IPS-NIHi11 (cell line): ENCODE measurements around the gene ZNF771.

Experiments used
- DNase-seq: peaks from one replicate; pipeline ENCODE4 v3.0.0; 2012; ENCODE audit warnings: mixed read lengths, low spot score

ZNF771 gene

GRCh38 chr16:30407102-30407803, at the start of gene ZNF771:
TSS of gene ZNF771 (plus strand) at chr16:30407606. CDS start at chr16:30408054, 448 bp downstream.
- DNase-seq, result peak; percentile 90

DNA sequence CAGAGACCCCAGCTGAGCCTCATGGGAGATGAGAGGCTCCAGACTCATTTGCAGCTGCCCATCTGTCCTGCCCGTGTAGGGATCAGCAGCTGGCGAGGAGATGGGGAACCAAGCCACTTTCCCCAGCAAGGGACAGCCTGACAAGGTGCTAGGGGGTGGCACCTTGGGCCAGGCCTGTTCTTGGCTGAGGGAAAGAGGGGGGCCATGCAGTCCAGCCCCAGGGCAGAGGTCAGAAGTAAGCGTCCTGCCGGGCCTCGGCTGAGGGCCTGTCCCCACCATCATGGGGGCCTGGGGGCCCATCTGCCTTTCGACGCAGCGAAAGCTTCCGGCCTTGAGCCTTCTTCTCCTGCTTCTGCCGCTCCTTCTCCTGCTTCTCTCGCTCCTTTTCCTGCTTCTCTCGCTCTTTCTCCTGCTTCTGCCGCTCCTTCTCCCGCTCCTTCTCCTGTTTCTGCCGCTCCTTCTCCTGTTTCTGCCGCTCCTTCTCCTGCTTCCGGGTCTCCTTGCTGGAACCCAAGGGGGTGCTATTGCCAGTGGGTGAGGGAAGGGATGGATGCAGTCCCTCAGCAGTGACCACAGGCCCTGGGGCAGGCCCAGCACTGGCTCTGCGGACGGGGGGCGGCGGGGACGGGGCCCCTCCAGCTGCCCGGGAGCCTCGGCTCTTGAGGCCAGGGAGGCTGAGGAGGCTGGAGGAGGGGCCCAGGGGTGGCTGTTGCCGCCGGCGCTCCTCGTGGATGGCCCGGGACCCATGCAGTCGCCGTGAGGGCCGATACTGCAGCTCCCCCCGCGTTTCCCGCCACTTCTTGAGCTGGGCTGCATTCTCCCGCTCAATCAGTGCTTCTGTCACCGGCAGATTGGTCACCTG, 49.5 kb upstream of the ZNF771 start:
- DNase-seq, result no peak

DNA sequence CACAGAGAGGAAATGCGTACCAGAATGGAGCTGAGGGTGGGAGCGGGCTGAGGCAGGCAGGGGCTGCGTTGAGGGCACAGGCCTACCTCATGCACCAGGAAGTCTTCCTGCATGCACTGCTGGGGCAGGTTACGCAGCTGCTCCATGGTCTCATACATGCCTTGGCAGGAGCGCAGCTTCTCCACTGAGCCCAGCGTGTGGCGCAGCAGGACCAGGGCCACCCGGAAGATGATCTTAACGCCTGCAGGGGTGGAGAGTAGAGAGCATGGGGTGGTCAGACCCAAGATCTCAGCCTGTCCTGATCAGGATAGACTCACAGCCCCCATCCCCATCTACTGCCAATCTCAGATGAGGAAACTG, 48.8 kb upstream of the ZNF771 start:
- DNase-seq, result no peak

- no peak for DNase-seq
Observed at GRCh38 chr16:30358990-30359870, 48.2 kb upstream of the ZNF771 start.

- no peak for DNase-seq
Observed at GRCh38 chr16:30359871-30360170, 47.6 kb upstream of the ZNF771 start.

- no peak for DNase-seq
Observed at GRCh38 chr16:30361180-30361579, 46.2 kb upstream of the ZNF771 start.

DNA sequence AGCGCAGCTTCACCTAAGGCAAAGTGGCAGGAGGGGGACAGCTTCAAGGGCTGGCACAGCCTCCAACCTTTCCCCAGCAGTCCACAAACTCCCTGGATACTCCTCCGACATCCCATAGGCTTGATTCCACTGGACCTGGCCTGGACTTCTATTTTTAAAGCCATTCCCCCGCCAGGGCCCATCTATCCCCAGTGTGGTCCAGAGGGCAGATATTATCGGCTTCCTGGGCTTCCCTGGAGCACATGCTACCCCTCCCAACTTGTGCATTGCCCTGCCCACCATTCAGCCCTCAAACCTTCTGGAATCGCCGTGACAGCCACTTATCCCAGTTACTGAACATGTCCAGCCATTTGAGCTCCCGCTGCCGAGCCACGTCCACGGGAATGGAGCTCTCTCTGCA, 42.2 kb upstream of the ZNF771 start:
- DNase-seq, result no peak

GRCh38 chr16:30366511-30366910, 40.9 kb upstream of the ZNF771 start:
- no peak for DNase-seq

- no peak for DNase-seq
Observed at GRCh38 chr16:30367349-30368009, 39.9 kb upstream of the ZNF771 start.

DNA sequence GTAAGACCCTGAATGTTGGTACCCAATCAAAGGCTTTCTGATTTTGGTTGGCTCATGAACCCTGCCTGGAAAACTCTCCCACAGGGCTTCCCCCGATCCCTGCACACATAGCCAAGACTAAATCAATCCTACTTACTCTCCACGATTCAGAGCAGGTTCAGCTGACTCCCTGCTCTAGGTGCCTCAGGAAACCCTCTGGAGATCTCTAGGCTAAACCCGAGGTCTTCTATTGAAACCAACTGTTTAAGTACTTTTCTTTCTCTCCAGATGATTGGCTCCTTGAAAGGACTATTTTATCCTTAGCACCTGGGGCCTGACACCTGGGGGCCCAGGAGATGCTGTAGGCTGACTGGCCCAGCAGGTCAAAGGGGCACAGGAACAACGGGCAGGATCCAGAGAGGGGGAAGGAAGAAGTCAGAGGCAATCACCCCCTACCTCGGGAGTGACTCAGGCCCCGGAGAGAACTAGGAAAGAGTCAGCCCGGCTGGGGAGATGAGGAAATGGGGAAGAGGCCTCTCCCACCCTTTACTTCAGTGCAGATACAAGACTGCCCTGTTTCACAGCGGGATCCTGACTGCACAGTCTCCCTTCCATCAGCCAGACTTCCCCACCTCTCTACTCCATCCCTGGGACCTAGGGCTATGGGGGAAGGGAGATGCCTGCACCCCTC, 39.1 kb upstream of the ZNF771 start:
- no peak for DNase-seq

DNA sequence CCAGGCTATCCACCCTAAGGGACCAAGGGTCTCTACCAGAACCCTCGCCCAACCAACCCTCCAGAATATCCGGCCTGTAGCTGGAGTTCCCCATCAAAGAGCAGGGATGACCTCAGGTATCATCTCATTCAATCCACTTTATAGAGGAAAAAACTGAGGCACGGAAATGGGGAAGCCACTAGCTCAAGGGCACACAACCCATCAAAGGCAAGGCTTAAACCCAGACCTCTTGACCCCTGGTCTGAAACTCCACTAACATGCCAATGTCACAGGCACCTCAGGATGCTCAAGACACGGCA, 38.7 kb upstream of the ZNF771 start:
- no peak for DNase-seq

- peak; percentile 22 for DNase-seq
Observed at GRCh38 chr16:30369091-30369937, 38.1 kb upstream of the ZNF771 start.

DNA sequence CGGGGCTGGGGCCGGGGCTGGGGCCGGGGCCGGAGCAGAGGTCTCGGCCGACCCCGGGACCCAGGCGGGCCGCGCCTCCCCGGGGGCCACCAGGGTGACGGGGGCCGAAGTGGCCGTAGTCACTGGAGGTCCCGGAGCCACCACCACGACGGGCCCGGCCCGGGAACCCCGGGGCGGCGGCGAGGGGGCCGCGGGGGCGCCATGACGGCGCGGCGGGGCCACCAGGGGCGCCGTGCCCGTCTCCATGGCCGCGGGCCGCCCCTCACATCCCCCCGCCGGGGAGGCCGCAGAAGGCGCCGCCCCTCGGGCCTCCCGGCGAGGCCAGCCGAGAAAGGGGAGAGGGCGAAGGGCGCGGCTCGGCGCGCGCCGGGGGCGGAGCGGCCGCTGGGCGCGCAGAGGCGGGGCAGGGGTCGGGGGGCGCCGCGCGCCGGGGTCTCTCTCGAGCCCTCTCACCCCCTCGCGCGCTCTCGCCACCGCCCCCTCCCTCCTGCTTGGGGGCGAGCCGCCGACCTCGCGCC, 37.4 kb upstream of the ZNF771 start:
- peak; percentile 87 for DNase-seq

DNA sequence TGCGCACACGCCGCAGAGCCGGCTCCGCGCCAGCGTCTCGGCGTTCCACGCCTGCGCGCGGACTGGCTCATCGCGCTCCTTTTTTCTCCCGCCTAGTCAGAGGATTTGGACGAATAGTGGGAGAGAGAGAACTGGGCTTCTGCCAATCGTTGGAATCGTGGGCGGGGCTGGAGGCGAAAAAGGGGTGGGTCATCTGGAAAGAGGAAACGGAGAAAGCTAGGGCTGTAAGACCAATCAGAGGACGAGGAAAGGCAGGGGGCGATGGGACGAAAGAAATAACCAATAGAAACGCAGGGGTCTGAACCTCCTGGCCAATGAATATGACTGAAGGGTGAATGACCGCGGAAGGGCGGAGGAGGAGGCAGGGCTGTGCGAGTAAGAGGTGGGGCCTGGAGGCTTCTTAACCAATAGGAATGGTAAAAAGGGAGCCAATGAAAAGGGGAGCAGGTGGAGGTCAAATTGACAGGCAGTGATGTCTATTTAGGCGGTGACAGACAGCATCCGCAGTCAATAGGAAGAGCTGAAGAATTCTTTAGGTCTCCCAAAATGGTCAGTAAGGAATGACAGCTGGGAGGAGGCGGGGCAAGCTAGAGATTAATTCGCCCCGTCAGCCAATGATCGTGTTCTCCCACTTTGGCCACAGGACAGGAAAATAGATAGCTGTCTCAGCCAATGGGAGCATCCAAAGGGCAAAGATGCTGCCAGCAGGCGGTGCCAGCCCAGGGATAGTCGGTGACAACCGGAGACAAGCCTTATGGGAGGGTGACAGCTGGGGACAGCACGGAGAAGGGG, 36.8 kb upstream of the ZNF771 start, which contains the start of gene TBC1D10B:
Gene TBC1D10B (minus strand): TSS at position 39 of the 792 bp plus-strand sequence. CDS start 311 bp downstream, outside the sequence.
- DNase-seq, result peak; percentile 89

DNA sequence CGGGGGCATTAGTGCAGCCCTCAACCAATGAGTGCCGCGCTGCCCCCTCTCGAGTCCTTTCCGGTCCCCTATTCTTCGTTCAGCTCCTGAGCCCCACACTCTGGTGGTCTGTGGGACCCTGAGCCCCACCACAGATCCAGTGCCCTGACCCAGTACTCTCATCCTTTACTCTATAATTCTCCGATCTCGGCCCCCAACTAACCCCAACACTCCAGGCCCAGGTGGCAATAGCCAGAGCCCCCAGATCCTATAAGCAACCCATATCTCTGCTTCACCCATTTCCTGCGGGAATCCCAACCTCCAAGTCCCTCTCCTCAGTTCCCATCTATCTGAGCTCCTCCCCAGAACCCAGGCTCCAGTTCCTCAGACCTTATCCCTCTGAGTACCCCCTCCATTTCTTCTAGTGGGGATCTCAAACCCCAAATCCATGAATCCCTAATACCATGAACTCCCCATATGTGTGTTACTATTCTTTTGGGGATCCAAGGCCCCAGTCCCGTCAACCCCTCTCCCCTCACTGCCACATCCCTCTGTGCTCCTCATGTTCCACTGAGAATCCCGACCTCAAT, 36.1 kb upstream of the ZNF771 start:
- DNase-seq, result no peak

- DNase-seq, result no peak
Observed at GRCh38 chr16:30372038-30372712, 35.2 kb upstream of the ZNF771 start.

DNA sequence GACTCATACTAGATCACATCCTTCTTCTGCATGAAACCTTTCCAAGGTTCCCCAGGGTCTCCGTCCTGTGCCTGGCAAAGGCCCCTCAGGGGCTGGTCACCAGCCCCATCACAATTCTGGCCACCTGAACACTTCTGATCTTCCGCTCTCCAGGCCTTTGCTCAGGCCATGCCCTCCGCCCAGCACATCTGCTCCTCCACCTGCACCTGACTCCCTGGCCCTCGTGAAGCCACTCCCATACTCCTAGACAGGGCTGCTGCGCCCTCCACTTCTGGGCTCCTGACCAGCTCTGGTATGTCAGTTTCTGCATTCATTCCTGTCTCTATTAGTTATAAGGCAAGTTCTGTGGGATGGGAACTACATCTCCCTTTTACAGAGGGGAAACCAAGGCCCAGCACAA, 34.7 kb upstream of the ZNF771 start:
- DNase-seq, result no peak

DNA sequence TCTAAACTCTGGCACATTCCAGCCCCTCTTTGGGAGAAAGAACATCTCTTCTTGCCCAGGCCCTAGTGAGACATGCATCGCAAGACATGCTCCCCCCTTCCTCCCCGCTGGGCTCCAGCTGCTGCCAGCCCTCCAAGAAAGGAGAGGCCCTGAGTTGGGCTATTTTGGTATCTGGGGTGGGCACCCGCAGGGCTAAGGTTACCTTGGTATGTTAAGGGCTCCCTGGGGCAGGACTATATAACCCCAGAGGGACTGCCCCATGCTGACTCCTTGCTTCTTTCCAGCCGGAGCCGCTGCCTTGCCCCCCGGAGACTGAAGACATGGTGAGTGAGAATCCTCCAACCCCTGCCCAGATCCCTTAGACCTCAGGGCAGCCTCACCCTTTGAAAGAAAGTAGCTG, 32.9 kb upstream of the ZNF771 start, which contains the start of gene MYL11:
Gene MYL11 (plus strand): TSS at position 265 of the 400 bp plus-strand sequence. CDS start 56 bp downstream, at position 321.
- DNase-seq, result no peak
